ENCODE data around the gene MOSPD3. TPM values are rescaled to one million over a fixed set of nuclear protein-coding genes. Genes with fewer than 3 reads are reported as not detected.

The MOSPD3 gene
- total RNA-seq, 4 donors from 2014 or later: 13.5 to 39.6 (median 18.4) TPM

- H3K27me3 ChIP-seq: no peaks in the 10 kb centered on the region
- in situ Hi-C loops (cut with MboI; ENCODE audit: low pct_ligation_motif_present in 1 of 4, low pct_unique_long_range_greater_than_20kb in 1 of 4, low sequenced_read_pairs in 3 of 4) (no loop called here), intact Hi-C loops (cut with DNase I; ENCODE audit: low total_unique reads) (no loop called here)
- no peak overlapping the region for H3K27ac ChIP-seq
- no peak for TF ChIP-seq EP300 (IDR thresholded peaks at IDR 0.05; ENCODE audit: low read depth)
- TF ChIP-seq POLR2AphosphoS5 (IDR thresholded peaks at IDR 0.05): no peak
- no peak for TF ChIP-seq POLR2A (IDR thresholded peaks at IDR 0.05)
- TF ChIP-seq, protein P1, sequence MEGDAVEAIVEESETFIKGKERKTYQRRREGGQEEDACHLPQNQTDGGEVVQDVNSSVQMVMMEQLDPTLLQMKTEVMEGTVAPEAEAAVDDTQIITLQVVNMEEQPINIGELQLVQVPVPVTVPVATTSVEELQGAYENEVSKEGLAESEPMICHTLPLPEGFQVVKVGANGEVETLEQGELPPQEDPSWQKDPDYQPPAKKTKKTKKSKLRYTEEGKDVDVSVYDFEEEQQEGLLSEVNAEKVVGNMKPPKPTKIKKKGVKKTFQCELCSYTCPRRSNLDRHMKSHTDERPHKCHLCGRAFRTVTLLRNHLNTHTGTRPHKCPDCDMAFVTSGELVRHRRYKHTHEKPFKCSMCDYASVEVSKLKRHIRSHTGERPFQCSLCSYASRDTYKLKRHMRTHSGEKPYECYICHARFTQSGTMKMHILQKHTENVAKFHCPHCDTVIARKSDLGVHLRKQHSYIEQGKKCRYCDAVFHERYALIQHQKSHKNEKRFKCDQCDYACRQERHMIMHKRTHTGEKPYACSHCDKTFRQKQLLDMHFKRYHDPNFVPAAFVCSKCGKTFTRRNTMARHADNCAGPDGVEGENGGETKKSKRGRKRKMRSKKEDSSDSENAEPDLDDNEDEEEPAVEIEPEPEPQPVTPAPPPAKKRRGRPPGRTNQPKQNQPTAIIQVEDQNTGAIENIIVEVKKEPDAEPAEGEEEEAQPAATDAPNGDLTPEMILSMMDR (IDR thresholded peaks at IDR 0.05): no peak
- H3K4me3 ChIP-seq: no peak overlapping the region
- no peaks in the 10 kb centered on the region for H3K36me3 ChIP-seq
- no peaks in the 10 kb centered on the region for H3K9me3 ChIP-seq
- 80% methylated on average over 5 of the region's 5 CpGs; no CpG with 5 or more reads in 1 of the 2 donors for WGBS, 2 donors (ENCODE audit: low coverage in 1 of 2)
- H3K4me1 ChIP-seq: peaks cover 10 to 29% (median 19%) of the 10 kb centered on the region in 4 donors
- DNase-seq: no peak
Observed at GRCh38 chr7:100609958-100610357, 2.4 kb upstream of the MOSPD3 start.

GRCh38 chr7:100612730-100613390 lies 520 bp downstream of the MOSPD3 start:
- no peak for DNase-seq
- H3K4me3 ChIP-seq: peak overlapping the region; percentile 51 to 89 (median 70)
- peaks cover 4 to 20% (median 8%) of the 10 kb centered on the region in 4 donors for H3K4me1 ChIP-seq
- H3K27ac ChIP-seq: peak overlapping the region; percentile 89 to 99 (median 92)
- TF ChIP-seq, protein P1 (IDR thresholded peaks at IDR 0.05): no peak
- no peak for TF ChIP-seq POLR2AphosphoS5 (IDR thresholded peaks at IDR 0.05)
- TF ChIP-seq POLR2A (IDR thresholded peaks at IDR 0.05): no peak
- no peak for TF ChIP-seq EP300 (IDR thresholded peaks at IDR 0.05; ENCODE audit: low read depth)
- H3K27me3 ChIP-seq: no peaks in the 10 kb centered on the region
- intact Hi-C loops (cut with DNase I; ENCODE audit: low total_unique reads) (no loop called here), in situ Hi-C loops (cut with MboI; ENCODE audit: low pct_ligation_motif_present in 1 of 4, low pct_unique_long_range_greater_than_20kb in 1 of 4, low sequenced_read_pairs in 3 of 4) (no loop called here)
- no peaks in the 10 kb centered on the region for H3K36me3 ChIP-seq
- no peaks in the 10 kb centered on the region for H3K9me3 ChIP-seq
- 1% methylated on average over 28 of the region's 29 CpGs; no CpG with 5 or more reads in 1 of the 2 donors for WGBS, 2 donors (ENCODE audit: low coverage in 1 of 2)

DNA sequence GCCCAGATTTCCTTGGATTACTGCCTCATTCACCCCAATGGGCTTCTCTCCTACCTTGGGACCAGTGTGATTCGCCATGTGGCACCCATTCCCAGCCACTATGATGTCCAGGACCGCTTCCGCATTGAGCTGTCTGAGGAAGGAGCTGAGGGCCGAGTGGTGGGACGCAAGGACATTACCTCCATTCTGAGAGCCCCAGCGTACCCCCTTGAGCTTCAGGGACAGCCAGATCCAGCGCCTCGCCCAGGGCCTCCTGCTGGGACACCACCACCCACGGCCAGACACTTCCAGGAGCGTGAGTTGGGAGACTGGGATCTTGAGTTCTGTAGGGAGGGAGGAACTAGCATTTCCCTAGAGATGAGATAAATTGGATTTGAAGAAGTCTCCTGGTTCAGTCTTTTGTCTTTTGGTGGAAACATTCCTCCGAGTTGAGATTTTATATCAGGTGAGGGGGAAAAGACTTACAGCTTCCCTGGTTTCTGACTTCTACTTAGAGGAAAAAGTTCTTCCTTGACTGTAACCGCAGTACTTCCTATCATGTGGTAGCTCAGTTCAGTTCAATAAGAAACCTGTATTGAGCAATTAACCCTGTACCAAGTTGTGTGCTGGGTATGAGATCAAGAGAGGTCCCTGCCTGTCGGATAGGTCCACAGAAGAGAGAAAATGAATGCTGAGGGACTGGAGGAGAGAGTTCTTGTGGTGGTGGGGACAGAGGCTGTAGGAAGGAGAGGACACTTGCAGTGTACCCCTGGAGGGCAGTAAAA lies 1.3 kb downstream of the MOSPD3 start:
- no peaks in the 10 kb centered on the region for H3K27me3 ChIP-seq
- intact Hi-C loops (cut with DNase I; ENCODE audit: low total_unique reads) (no loop called here), in situ Hi-C loops (cut with MboI; ENCODE audit: low pct_ligation_motif_present in 1 of 4, low pct_unique_long_range_greater_than_20kb in 1 of 4, low sequenced_read_pairs in 3 of 4) (no loop called here)
- no peaks in the 10 kb centered on the region for H3K36me3 ChIP-seq
- H3K27ac ChIP-seq: no peak overlapping the region
- H3K4me3 ChIP-seq: peak overlapping the region in 1 of 4 donors; percentile 89
- TF ChIP-seq POLR2AphosphoS5 (IDR thresholded peaks at IDR 0.05) (no peak), POLR2A (IDR thresholded peaks at IDR 0.05) (no peak), EP300 (IDR thresholded peaks at IDR 0.05; ENCODE audit: low read depth) (no peak)
- TF ChIP-seq, protein P1 (IDR thresholded peaks at IDR 0.05): no peak
- no peak for DNase-seq
- no peaks in the 10 kb centered on the region for H3K9me3 ChIP-seq
- H3K4me1 ChIP-seq: peaks cover 4 to 20% (median 8%) of the 10 kb centered on the region in 4 donors
- 86 to 94% methylated on average over 3 to 13 of the region's 13 CpGs for WGBS, 2 donors (ENCODE audit: low coverage in 1 of 2)

GRCh38 chr7:100614308-100614861 lies 2.0 kb downstream of the MOSPD3 start:
- 60 to 95% methylated on average over 2 to 6 of the region's 6 CpGs for WGBS, 2 donors (ENCODE audit: low coverage in 1 of 2)
- no peak overlapping the region for H3K27ac ChIP-seq
- no peaks in the 10 kb centered on the region for H3K27me3 ChIP-seq
- TF ChIP-seq, protein P1 (IDR thresholded peaks at IDR 0.05): no peak
- TF ChIP-seq POLR2A (IDR thresholded peaks at IDR 0.05): no peak
- TF ChIP-seq EP300 (IDR thresholded peaks at IDR 0.05; ENCODE audit: low read depth): no peak
- TF ChIP-seq POLR2AphosphoS5 (IDR thresholded peaks at IDR 0.05): no peak
- no peaks in the 10 kb centered on the region for H3K36me3 ChIP-seq
- no peaks in the 10 kb centered on the region for H3K9me3 ChIP-seq
- peaks cover 4 to 20% (median 8%) of the 10 kb centered on the region in 4 donors for H3K4me1 ChIP-seq
- intact Hi-C loops (cut with DNase I; ENCODE audit: low total_unique reads): no loop called here
- H3K4me3 ChIP-seq: no peak overlapping the region
- no peak for DNase-seq
- in situ Hi-C loops (cut with MboI; ENCODE audit: low pct_ligation_motif_present in 1 of 4, low pct_unique_long_range_greater_than_20kb in 1 of 4, low sequenced_read_pairs in 3 of 4): no loop called here
